H1 (cell line): ENCODE results near the gene TMPRSS3. TPM values are rescaled to one million over a fixed set of nuclear protein-coding genes. Genes with fewer than 3 reads are reported as not detected.

Experiments
- CTCF ChIA-PET: fragments of 300-600 bp; sonication (Branson Sonifier 250); formaldehyde crosslinking; loops from one replicate; lab custom pipeline; 2021; ENCODE audit not compliant: partially characterized antibody; lab: Charles Lee
- POLR2A ChIA-PET: fragments of 300-600 bp; sonication (Branson Sonifier 250); formaldehyde crosslinking; loops from one replicate; lab custom pipeline; 2021; ENCODE audit warnings: inconsistent platforms; ENCODE audit not compliant: partially characterized antibody; lab: Charles Lee
- DNase-seq, 2 experiments: peaks; one replicate each; pipeline versions ENCODE4 v3.0.0 to v3.0.0-alpha.2; 2010 to 2022; ENCODE audit warnings: low spot score in 2 of 2, low read depth in 1 of 2, mixed read lengths in 1 of 2
- FAIRE-seq: peaks from 2 replicates; lab custom pipeline; 2011; peaks lifted over from hg19 to GRCh38; lab: Jason Lieb, UNC
- H2AFZ ChIP-seq: 2 replicates; pipeline ENCODE4 v1.8.1; 2012; ENCODE audit warnings: low read length, inconsistent platforms
- H2AK5ac ChIP-seq: 2 replicates; pipeline ENCODE4 v1.6.1; 2013; ENCODE audit warnings: low read depth, low read length
- H2BK120ac ChIP-seq: replicated peaks from 2 replicates; pipeline ENCODE3; 2013; ENCODE audit warnings: low read depth, low read length, inconsistent platforms
- H2BK12ac ChIP-seq: 2 replicates; pipeline ENCODE4 v1.6.1; 2013; ENCODE audit warnings: low read depth, low read length
- H2BK15ac ChIP-seq: 2 replicates; pipeline ENCODE4 v1.6.1; 2013; ENCODE audit warnings: low read length
- H2BK20ac ChIP-seq: 2 replicates; pipeline ENCODE4 v1.6.1; 2013; ENCODE audit warnings: low read length
- H2BK5ac ChIP-seq: 2 replicates; pipeline ENCODE4 v1.6.1; 2013; ENCODE audit warnings: low read depth, low read length
- H3K14ac ChIP-seq: 2 replicates; pipeline ENCODE4 v1.6.1; 2013; ENCODE audit warnings: inconsistent platforms; ENCODE audit not compliant: insufficient read length
- H3K18ac ChIP-seq: 2 replicates; pipeline ENCODE4 v1.6.1; 2013; ENCODE audit warnings: low read length; ENCODE audit errors: extremely low read depth
- H3K23ac ChIP-seq: 2 replicates; pipeline ENCODE4 v1.6.1; 2013; ENCODE audit warnings: inconsistent platforms; ENCODE audit not compliant: insufficient read length
- H3K23me2 ChIP-seq: 2 replicates; pipeline ENCODE4 v1.6.1; 2013; ENCODE audit warnings: low read depth, low read length
- H3K27ac ChIP-seq: 2 replicates; pipeline ENCODE4 v1.6.1; 2011; ENCODE audit warnings: low read depth, low read length, inconsistent platforms
- H3K27me3 ChIP-seq, 4 experiments: replicated peaks in 1 of 4; 1 replicate in 1 of 4; 2 replicates in 3 of 4; pipeline versions ENCODE4 v1.6.1 to v1.8.1; 2011 to 2013; ENCODE audit warnings: low read length in 3 of 4, mild to moderate bottlenecking in 3 of 4, inconsistent platforms in 2 of 4, mixed read lengths in 2 of 4, moderate library complexity in 1 of 4; ENCODE audit not compliant: control insufficient read depth in 3 of 4, insufficient read depth in 3 of 4; ENCODE audit errors: extremely low read depth in 1 of 4
- H3K36me3 ChIP-seq, 4 experiments: 2 replicates each; pipeline versions ENCODE4 v1.6.1 to v1.8.1; 2011 to 2013; ENCODE audit warnings: mild to moderate bottlenecking in 4 of 4, low read length in 3 of 4, moderate library complexity in 2 of 4, control low read depth in 1 of 4, inconsistent platforms in 1 of 4; ENCODE audit not compliant: insufficient read depth in 4 of 4, control insufficient read depth in 2 of 4
- H3K4ac ChIP-seq: replicated peaks from 2 replicates; pipeline ENCODE3; 2013; ENCODE audit warnings: low read length, low read depth, mixed read lengths, inconsistent platforms; ENCODE audit not compliant: insufficient read length
- H3K4me1 ChIP-seq, 4 experiments: replicated peaks in 1 of 4; 1 replicate in 1 of 4; 2 replicates in 3 of 4; pipeline versions ENCODE4 v1.6.1 to v1.8.1; 2011 to 2013; ENCODE audit warnings: low read length in 3 of 4, inconsistent platforms in 2 of 4, mixed read lengths in 1 of 4; ENCODE audit not compliant: insufficient read depth in 4 of 4, control insufficient read depth in 3 of 4
- H3K4me2 ChIP-seq, 2 experiments: 2 replicates each; pipeline versions ENCODE4 v1.6.1 to v1.8.1; 2011 to 2013; ENCODE audit warnings: low read depth in 2 of 2, low read length in 2 of 2, control low read depth in 1 of 2, inconsistent platforms in 1 of 2, mild to moderate bottlenecking in 1 of 2; ENCODE audit not compliant: insufficient read depth in 1 of 2
- H3K4me3 ChIP-seq, 4 experiments: fragments of 200-600, 300-600 bp in 1 of 4; sonication (generic), shearing (Covaris generic), sonication (Bioruptor Twin) in 1 of 4; 2 replicates each; pipeline versions ENCODE4 v1.5.1 to v1.8.1; 2011 to 2016; ENCODE audit warnings: low read length in 4 of 4, low read depth in 3 of 4, control low read depth in 2 of 4, inconsistent platforms in 2 of 4, mild to moderate bottlenecking in 2 of 4, mixed read lengths in 1 of 4, moderate library complexity in 1 of 4; ENCODE audit not compliant: insufficient read depth in 2 of 4; ENCODE audit errors: extremely low read depth in 1 of 4
- H3K56ac ChIP-seq: replicated peaks from 2 replicates; pipeline ENCODE3; 2013; ENCODE audit warnings: low read depth, mild to moderate bottlenecking, mixed read lengths, low read length, inconsistent platforms; ENCODE audit not compliant: insufficient read length
- H3K79me1 ChIP-seq: 2 replicates; pipeline ENCODE4 v1.6.1; 2013; ENCODE audit warnings: low read depth, low read length, control low read depth
- H3K79me2 ChIP-seq, 2 experiments: 2 replicates each; pipeline versions ENCODE4 v1.6.1 to v1.8.1; 2012 to 2013; ENCODE audit warnings: low read length in 2 of 2, mild to moderate bottlenecking in 2 of 2, inconsistent platforms in 1 of 2; ENCODE audit not compliant: insufficient read depth in 2 of 2, control insufficient read depth in 1 of 2
- H3K9ac ChIP-seq, 4 experiments: replicated peaks in 1 of 4; 1 replicate in 1 of 4; 2 replicates in 3 of 4; pipeline versions ENCODE4 v1.6.1 to v1.8.1; 2011 to 2013; ENCODE audit warnings: low read depth in 3 of 4, low read length in 3 of 4, control low read depth in 2 of 4, mild to moderate bottlenecking in 2 of 4, moderate library complexity in 2 of 4, inconsistent platforms in 1 of 4; ENCODE audit errors: extremely low read depth in 1 of 4
- H3K9me3 ChIP-seq, 2 experiments: 2 replicates each; pipeline versions ENCODE4 v1.6.1 to v1.8.1; 2012 to 2013; ENCODE audit warnings: mild to moderate bottlenecking in 2 of 2, moderate library complexity in 2 of 2, control low read depth in 1 of 2, inconsistent platforms in 1 of 2, low read depth in 1 of 2, low read length in 1 of 2, mixed read lengths in 1 of 2; ENCODE audit not compliant: insufficient read depth in 2 of 2
- H4K20me1 ChIP-seq, 2 experiments: replicated peaks in 1 of 2; 2 replicates each; pipeline versions ENCODE3 to v1.8.1; 2011 to 2013; ENCODE audit warnings: inconsistent platforms in 2 of 2, low read length in 2 of 2, mild to moderate bottlenecking in 1 of 2; ENCODE audit not compliant: insufficient read depth in 2 of 2, control insufficient read depth in 1 of 2
- H4K5ac ChIP-seq: 2 replicates; pipeline ENCODE4 v1.6.1; 2013; ENCODE audit warnings: low read length, low read depth, mixed read lengths, inconsistent platforms; ENCODE audit not compliant: insufficient read length
- H4K8ac ChIP-seq: 2 replicates; pipeline ENCODE4 v1.8.0; 2013; ENCODE audit warnings: mild to moderate bottlenecking, moderate library complexity, low read length, inconsistent platforms; ENCODE audit not compliant: insufficient read depth; ENCODE audit errors: extremely low read depth
- H4K91ac ChIP-seq: replicated peaks from 2 replicates; pipeline ENCODE3; 2013; ENCODE audit warnings: low read length, mixed read lengths, inconsistent platforms; ENCODE audit not compliant: insufficient read length
- BRCA1 ChIP-seq: IDR thresholded peaks from 2 replicates; pipeline ENCODE4 v1.6.1; 2012; ENCODE audit warnings: low read depth, low read length, improper control_type of control experiment
- CHD1 ChIP-seq: IDR thresholded peaks from 2 replicates; pipeline ENCODE4 v1.6.1; 2012; ENCODE audit warnings: low read depth, low read length, improper control_type of control experiment
- EGR1 ChIP-seq: IDR thresholded peaks from 2 replicates; pipeline ENCODE4 v1.6.1; 2011; ENCODE audit warnings: low read depth, low read length, borderline replicate concordance
- GABPA ChIP-seq: IDR thresholded peaks from 2 replicates; pipeline ENCODE4 v1.6.1; 2011; ENCODE audit warnings: mild to moderate bottlenecking, low read length, moderate library complexity, borderline replicate concordance; ENCODE audit not compliant: insufficient read depth
- HDAC2 ChIP-seq, 2 experiments: fragments of 300-600 bp in 1 of 2; sonication (generic) in 1 of 2; IDR thresholded peaks; 2 replicates each; pipeline ENCODE4 v1.6.1; 2011 to 2012; ENCODE audit warnings: low read depth in 2 of 2, low read length in 2 of 2, mild to moderate bottlenecking in 2 of 2, moderate library complexity in 2 of 2, borderline replicate concordance in 1 of 2, inconsistent platforms in 1 of 2
- JUND ChIP-seq: IDR thresholded peaks from 2 replicates; pipeline ENCODE4 v1.6.1; 2011; ENCODE audit warnings: mild to moderate bottlenecking, improper control_type of control experiment, low read length
- KDM1A ChIP-seq: fragments of 200-600, 300-600 bp; sonication (generic); IDR thresholded peaks from 2 replicates; pipeline ENCODE4 v1.7.1; 2016; ENCODE audit warnings: mild to moderate bottlenecking, low read length, borderline replicate concordance
- TAF7 ChIP-seq: optimal IDR thresholded peaks from 2 replicates; pipeline ENCODE3; 2011; ENCODE audit warnings: low read depth, mild to moderate bottlenecking, inconsistent platforms, low read length, moderate library complexity, borderline replicate concordance
- WGBS, 2 experiments: shearing (Covaris generic) in 1 of 2; methylation state at CpG; one replicate each; pipeline versions ENCODE4 v1.1.6 to v1.1.7; 2013 to 2015; ENCODE audit warnings: low lambda C conversion rate in 2 of 2, mixed read lengths in 2 of 2, inconsistent platforms in 1 of 2, low coverage in 1 of 2, missing lambda C conversion rate in 1 of 2; ENCODE audit not compliant: insufficient replicate concordance in 2 of 2, insufficient coverage in 1 of 2, insufficient read length in 1 of 2; ENCODE audit errors: extremely low coverage in 1 of 2, missing lambda C conversion rate in 1 of 2; 5-methylcytosine and 5-hydroxymethylcytosine counted together
- polyA plus RNA-seq, 7 experiments: library from polyadenylated mRNA; depleted of rRNA in 3 of 7; stranded (reverse) in 5 of 7; unstranded in 2 of 7; fragments of >200 nt in 5 of 7; fragments of 200-250 nt in 2 of 7; gene quantifications; 1 replicate in 5 of 7; 2 replicates in 1 of 7; 4 replicates in 1 of 7; pipeline versions ENCODE4 v1.2.1 to v1.2.3, GENCODE V29; 2011 to 2013; ENCODE audit warnings: missing spikeins in 2 of 7, mixed read lengths in 2 of 7
- total RNA-seq: library from RNA; stranded (reverse); fragmentation: NEBNext Ultra II Directional; extraction: Animal tissue kit (Norgen Biotek cat#: 25700); gene quantifications from 2 replicates; pipeline ENCODE4 v1.2.1, GENCODE V29; 2021

TMPRSS3 gene
- total and polyA plus RNA-seq, 2 of the 8 experiments (the other 6 are each of a cell fraction or from before 2014, with no cell fraction given) = 0.38 TPM; not detected in 1

- DNase-seq (no peak), FAIRE-seq (no peak)
- no peak overlapping the region for H2BK5ac ChIP-seq
- H2AFZ ChIP-seq = no peak overlapping the region
- no peak overlapping the region for H3K9ac ChIP-seq
- H3K4me1 ChIP-seq = no peaks in the 10 kb centered on the region
- H3K4me2 ChIP-seq = no peak overlapping the region
- no peak overlapping the region for H3K56ac ChIP-seq
- no peak overlapping the region for H3K4me3 ChIP-seq
- no peak overlapping the region for H2AK5ac ChIP-seq
- H3K9me3 ChIP-seq = no peaks in the 10 kb centered on the region
- WGBS, 2 experiments = 80% methylated on average over 2 of the region's 2 CpGs; no CpG with 5 or more reads in 1 of the 2 experiments
- H4K5ac ChIP-seq = no peak overlapping the region
- ChIA-PET CTCF (interaction anchor here (1.0 to 3.4 kb wide), 3 partner anchors 10 to 39 kb away, joined by 4 to 22 read pairs (median 8); no protein-coding TSS in a partner anchor), POLR2A (no interaction called here)
- H3K79me2 ChIP-seq = no peaks in the 10 kb centered on the region
- H2BK20ac ChIP-seq = no peak overlapping the region
- H3K23ac ChIP-seq = no peak overlapping the region
- H3K79me1 ChIP-seq = no peaks in the 10 kb centered on the region
- H4K91ac ChIP-seq = no peak overlapping the region
- no peak for TF ChIP-seq EGR1
- peak; percentile 0 for TF ChIP-seq BRCA1
- no peak for TF ChIP-seq GABPA
- TF ChIP-seq KDM1A = no peak
- TF ChIP-seq TAF7 = no peak
- TF ChIP-seq CHD1 = no peak
- no peak for TF ChIP-seq JUND
- TF ChIP-seq HDAC2 (IDR thresholded peaks at IDR 0.05; ENCODE audit: borderline replicate concordance in 1 of 2, low read depth in 2 of 2, low read length in 2 of 2) = no peak
- H3K36me3 ChIP-seq = no peaks in the 10 kb centered on the region
- H3K23me2 ChIP-seq = no peaks in the 10 kb centered on the region
- H2BK120ac ChIP-seq = no peak overlapping the region
- H3K18ac ChIP-seq = no peak overlapping the region
- no peaks in the 10 kb centered on the region for H3K27me3 ChIP-seq
- no peak overlapping the region for H2BK15ac ChIP-seq
- no peak overlapping the region for H3K14ac ChIP-seq
- no peak overlapping the region for H2BK12ac ChIP-seq
- H4K20me1 ChIP-seq = no peaks in the 10 kb centered on the region
- no peak overlapping the region for H3K27ac ChIP-seq
- H3K4ac ChIP-seq = no peak overlapping the region
- H4K8ac ChIP-seq = no peak overlapping the region
Measured at GRCh38 chr21:42348762-42349161, 47.1 kb downstream of the TMPRSS3 start.
